GM12874 (cell line): Measurements from ENCODE around the gene GCLM.
A peak's percentile ranks its signal among the peaks of the same experiment; 100 is the strongest.

Experiments
- TF ChIP-seq, protein P1 (sequence below): IDR thresholded peaks from 2 replicates; pipeline ENCODE4 v1.5.1; 2011; ENCODE audit warnings: low read depth, mild to moderate bottlenecking, control low read depth, low read length, moderate library complexity; ENCODE audit not compliant: insufficient read depth

Gene GCLM

DNA sequence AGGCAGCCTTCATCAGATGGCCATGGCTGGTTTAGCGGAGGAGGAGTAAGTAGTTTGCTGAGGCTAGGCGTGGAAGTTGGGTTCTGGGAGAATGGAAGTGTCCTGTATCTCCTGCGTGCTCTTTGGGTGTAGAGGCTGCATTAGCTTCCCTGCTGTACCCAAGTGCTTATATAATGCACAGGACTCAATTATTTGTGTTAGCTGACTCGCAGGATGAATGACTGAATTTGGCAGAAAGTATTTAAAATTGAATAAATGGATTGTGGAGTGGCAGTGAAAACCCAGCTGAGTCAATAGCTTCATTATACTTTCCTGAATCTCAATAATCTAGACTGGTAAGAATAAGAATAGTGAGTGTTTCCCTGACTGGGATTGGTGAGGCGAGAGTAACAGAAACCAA, 44.0 kb downstream of the GCLM start:
- TF ChIP-seq, protein P1, sequence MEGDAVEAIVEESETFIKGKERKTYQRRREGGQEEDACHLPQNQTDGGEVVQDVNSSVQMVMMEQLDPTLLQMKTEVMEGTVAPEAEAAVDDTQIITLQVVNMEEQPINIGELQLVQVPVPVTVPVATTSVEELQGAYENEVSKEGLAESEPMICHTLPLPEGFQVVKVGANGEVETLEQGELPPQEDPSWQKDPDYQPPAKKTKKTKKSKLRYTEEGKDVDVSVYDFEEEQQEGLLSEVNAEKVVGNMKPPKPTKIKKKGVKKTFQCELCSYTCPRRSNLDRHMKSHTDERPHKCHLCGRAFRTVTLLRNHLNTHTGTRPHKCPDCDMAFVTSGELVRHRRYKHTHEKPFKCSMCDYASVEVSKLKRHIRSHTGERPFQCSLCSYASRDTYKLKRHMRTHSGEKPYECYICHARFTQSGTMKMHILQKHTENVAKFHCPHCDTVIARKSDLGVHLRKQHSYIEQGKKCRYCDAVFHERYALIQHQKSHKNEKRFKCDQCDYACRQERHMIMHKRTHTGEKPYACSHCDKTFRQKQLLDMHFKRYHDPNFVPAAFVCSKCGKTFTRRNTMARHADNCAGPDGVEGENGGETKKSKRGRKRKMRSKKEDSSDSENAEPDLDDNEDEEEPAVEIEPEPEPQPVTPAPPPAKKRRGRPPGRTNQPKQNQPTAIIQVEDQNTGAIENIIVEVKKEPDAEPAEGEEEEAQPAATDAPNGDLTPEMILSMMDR = no peak

- TF ChIP-seq, protein P1 = no peak
Measured at GRCh38 chr1:93864175-93864574, 45.1 kb downstream of the GCLM start.

- TF ChIP-seq, protein P1 = no peak
Measured at GRCh38 chr1:93853940-93854339, 55.3 kb downstream of the GCLM start.

GRCh38 chr1:93851878-93852277, 57.4 kb downstream of the GCLM start:
- TF ChIP-seq, protein P1 = no peak

DNA sequence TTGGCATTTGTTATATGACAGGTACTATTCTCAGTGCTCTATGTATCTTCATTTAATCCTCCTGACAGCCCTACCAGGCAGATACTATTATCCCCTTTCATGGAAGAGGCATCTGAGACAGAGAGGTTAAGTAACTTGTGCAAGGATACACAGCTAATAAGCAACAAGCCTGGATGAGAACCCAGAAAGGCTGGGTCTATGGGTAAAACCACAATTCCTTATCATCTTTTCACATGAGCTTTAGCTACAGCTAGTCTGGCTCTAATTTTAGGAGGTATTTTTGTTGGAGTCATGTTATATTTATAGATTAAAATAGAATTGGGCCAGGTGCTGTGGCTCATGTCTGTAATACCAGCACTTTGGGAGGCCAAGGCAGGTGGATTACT, 57.9 kb downstream of the GCLM start:
- TF ChIP-seq, protein P1 = no peak

GRCh38 chr1:93850687-93851326, 58.4 kb downstream of the GCLM start:
- TF ChIP-seq, protein P1 = peak; percentile 49

- TF ChIP-seq, protein P1 = no peak
Measured at GRCh38 chr1:93848350-93848883, 60.8 kb downstream of the GCLM start.
